CD14-positive monocyte (primary cell): Measurements from ENCODE around the gene NR6A1. TPM values are rescaled to one million over a fixed set of nuclear protein-coding genes. Genes with fewer than 3 reads are reported as not detected.

Source experiments
- DNase-seq, 3 donors: peaks; one replicate each; pipeline ENCODE4 v3.0.0-alpha.2; 2011 to 2022
- H2AFZ ChIP-seq: 2 replicates; pipeline ENCODE4 v1.6.0; 2012; ENCODE audit warnings: mild to moderate bottlenecking, low read depth, low read length, inconsistent platforms; ENCODE audit not compliant: insufficient read depth, poor library complexity, severe bottlenecking
- H3K27ac ChIP-seq, 2 donors: 1 replicate in 1 of 2; 2 replicates in 1 of 2; pipeline ENCODE4 v1.5.1; 2012 to 2013; ENCODE audit warnings: low read length in 2 of 2, control low read depth in 1 of 2, inconsistent platforms in 1 of 2, low read depth in 1 of 2, mild to moderate bottlenecking in 1 of 2
- H3K27me3 ChIP-seq, 2 donors: one replicate each; pipeline versions ENCODE4 v1.6.0 to v1.6.1; 2011 to 2013; ENCODE audit warnings: low read length in 2 of 2; ENCODE audit not compliant: control insufficient read depth in 2 of 2, insufficient read depth in 2 of 2
- H3K36me3 ChIP-seq, 2 donors: replicated peaks in 1 of 2; 1 replicate in 1 of 2; 2 replicates in 1 of 2; pipeline versions ENCODE4 v1.5.1 to v1.6.1; 2012 to 2013; ENCODE audit warnings: low read length in 2 of 2, control low read depth in 1 of 2, inconsistent platforms in 1 of 2, mild to moderate bottlenecking in 1 of 2; ENCODE audit not compliant: insufficient read depth in 2 of 2, control insufficient read depth in 1 of 2
- H3K4me1 ChIP-seq, 2 donors: 1 replicate in 1 of 2; 2 replicates in 1 of 2; pipeline versions ENCODE4 v1.5.1 to v1.6.1; 2012 to 2013; ENCODE audit warnings: low read length in 2 of 2, control low read depth in 1 of 2, inconsistent platforms in 1 of 2, mild to moderate bottlenecking in 1 of 2, moderate library complexity in 1 of 2; ENCODE audit not compliant: insufficient read depth in 2 of 2, control insufficient read depth in 1 of 2
- H3K4me2 ChIP-seq: replicated peaks from 2 replicates; pipeline ENCODE3; 2012; ENCODE audit warnings: low read length, moderate library complexity, mild to moderate bottlenecking; ENCODE audit not compliant: poor library complexity, severe bottlenecking; ENCODE audit errors: extremely low read depth
- H3K4me3 ChIP-seq, 3 experiments: fragments of 200-600 bp in 1 of 3; sonication (generic) in 1 of 3; replicated peaks in 1 of 3; 1 replicate in 2 of 3; 2 replicates in 1 of 3; pipeline ENCODE4 v1.5.1; 2011 to 2013; ENCODE audit warnings: low read length in 3 of 3, mild to moderate bottlenecking in 3 of 3, control low read depth in 2 of 3, low read depth in 2 of 3, inconsistent platforms in 1 of 3, moderate library complexity in 1 of 3
- H3K79me2 ChIP-seq: 2 replicates; pipeline ENCODE4 v1.6.0; 2012; ENCODE audit warnings: mild to moderate bottlenecking, control low read depth, inconsistent platforms, low read length, moderate library complexity; ENCODE audit not compliant: insufficient read depth
- H3K9ac ChIP-seq: 2 replicates; pipeline ENCODE4 v1.6.0; 2017; ENCODE audit warnings: low read length, mild to moderate bottlenecking; ENCODE audit not compliant: insufficient read depth, poor library complexity, severe bottlenecking
- H3K9me3 ChIP-seq, 2 donors: replicated peaks in 1 of 2; 1 replicate in 1 of 2; 2 replicates in 1 of 2; pipeline versions ENCODE4 v1.5.1 to v1.6.1; 2012 to 2013; ENCODE audit warnings: low read length in 2 of 2, control low read depth in 1 of 2; ENCODE audit not compliant: control insufficient read depth in 1 of 2, insufficient read depth in 1 of 2
- H4K20me1 ChIP-seq: 2 replicates; pipeline ENCODE4 v1.6.0; 2012; ENCODE audit warnings: mild to moderate bottlenecking, low read length, control low read depth, moderate library complexity; ENCODE audit not compliant: insufficient read depth
- H3K27ac Mint-ChIP-seq, 7 donors: one replicate each; pipeline ENCODE4 v1.8.0; 2020; ENCODE audit warnings: mild to moderate bottlenecking in 7 of 7, mixed read lengths in 7 of 7, moderate library complexity in 6 of 7, inconsistent platforms in 2 of 7
- H3K27me3 Mint-ChIP-seq, 3 donors: one replicate each; pipeline ENCODE4 v1.8.0; 2021 to 2022; ENCODE audit warnings: low read depth in 3 of 3, mild to moderate bottlenecking in 3 of 3, mixed read lengths in 3 of 3, moderate library complexity in 3 of 3, inconsistent platforms in 1 of 3
- H3K36me3 Mint-ChIP-seq, 2 donors: one replicate each; pipeline ENCODE4 v1.8.0; 2020; ENCODE audit warnings: mixed read lengths in 2 of 2, inconsistent platforms in 1 of 2, mild to moderate bottlenecking in 1 of 2
- H3K4me1 Mint-ChIP-seq: one replicate; pipeline ENCODE4 v1.8.0; 2020; ENCODE audit warnings: mild to moderate bottlenecking, mixed read lengths
- H3K4me3 Mint-ChIP-seq, 2 donors: one replicate each; pipeline ENCODE4 v1.8.0; 2020; ENCODE audit warnings: mild to moderate bottlenecking in 2 of 2, mixed read lengths in 2 of 2, moderate library complexity in 1 of 2
- H3K9me3 Mint-ChIP-seq, 7 donors: one replicate each; pipeline ENCODE4 v1.8.0; 2020 to 2022; ENCODE audit warnings: mixed read lengths in 7 of 7, mild to moderate bottlenecking in 6 of 7, moderate library complexity in 6 of 7, inconsistent platforms in 2 of 7
- CTCF ChIP-seq: fragments of 200-600 bp; IDR thresholded peaks from one replicate; pipeline ENCODE4 v1.8.0; 2022; ENCODE audit warnings: antibody characterized with exemption, mild to moderate bottlenecking
- WGBS: methylation state at CpG from one replicate; pipeline ENCODE4 v1.1.5; 2013; ENCODE audit warnings: missing lambda C conversion rate; ENCODE audit not compliant: insufficient coverage; 5-methylcytosine and 5-hydroxymethylcytosine counted together
- intact Hi-C, 2 donors: fragments of 100-400 bp; cut with micrococcal nuclease; formaldehyde crosslinking; loops; one replicate each; pipeline versions ENCODE4 v1.15.0 to v1.15.1; 2023
- polyA plus RNA-seq, 3 donors: library from polyadenylated mRNA; depleted of rRNA in 1 of 3; unstranded in 2 of 3; stranded (reverse) in 1 of 3; fragments of 300-500 nt in 2 of 3; fragments of >200 nt in 1 of 3; fragmentation: Illumina TruSeq in 2 of 3; gene quantifications; 1 replicate in 2 of 3; 2 replicates in 1 of 3; pipeline ENCODE4 v1.2.3, GENCODE V29; 2012 to 2021

Gene NR6A1
- polyA plus RNA-seq, 3 donors, result 0.15 to 2.9 (median 0.28) TPM

- Mint-ChIP-seq H3K9me3 (no peaks in the 10 kb centered on the region), H3K4me1 (peaks cover 20% of the 10 kb centered on the region), H3K36me3 (no peaks in the 10 kb centered on the region), H3K27me3 (no peaks in the 10 kb centered on the region), H3K27ac (no peak overlapping the region), H3K4me3 (no peak overlapping the region)
- intact Hi-C loops, result no loop called here
- H3K36me3 ChIP-seq, result no peaks in the 10 kb centered on the region
- no peak overlapping the region for H3K4me3 ChIP-seq
- H3K27me3 ChIP-seq, result no peaks in the 10 kb centered on the region
- H3K4me1 ChIP-seq, result peaks cover 4 to 7% of the 10 kb centered on the region in 2 donors
- H4K20me1 ChIP-seq, result no peaks in the 10 kb centered on the region
- H3K27ac ChIP-seq, result no peak overlapping the region
- H3K9ac ChIP-seq, result no peak overlapping the region
- DNase-seq, result no peak
- H3K79me2 ChIP-seq, result no peaks in the 10 kb centered on the region
- no peak for TF ChIP-seq CTCF
- no peak overlapping the region for H2AFZ ChIP-seq
- H3K4me2 ChIP-seq, result no peak overlapping the region
- H3K9me3 ChIP-seq, result no peaks in the 10 kb centered on the region
- WGBS, result 50% methylated on average over 2 of the region's 3 CpGs
These were observed 75.0 kb downstream of the NR6A1 start for GRCh38 chr9:124696101-124696500.

- no peak for DNase-seq
- H3K79me2 ChIP-seq, result no peaks in the 10 kb centered on the region
- intact Hi-C loops, result no loop called here
- no peaks in the 10 kb centered on the region for H3K36me3 Mint-ChIP-seq
- H3K27me3 ChIP-seq, result no peaks in the 10 kb centered on the region
- TF ChIP-seq CTCF, result no peak
- H3K9me3 ChIP-seq, result no peaks in the 10 kb centered on the region
- no peak overlapping the region for H3K9ac ChIP-seq
- H3K4me3 Mint-ChIP-seq, result no peak overlapping the region
- no peaks in the 10 kb centered on the region for H3K27me3 Mint-ChIP-seq
- H2AFZ ChIP-seq, result no peak overlapping the region
- peaks cover 20% of the 10 kb centered on the region for H3K4me1 Mint-ChIP-seq
- no peak overlapping the region for H3K27ac ChIP-seq
- no peak overlapping the region for H3K4me3 ChIP-seq
- no peak overlapping the region for H3K27ac Mint-ChIP-seq
- no peaks in the 10 kb centered on the region for H3K9me3 Mint-ChIP-seq
- 100% methylated on average over 2 of the region's 16 CpGs for WGBS
- no peaks in the 10 kb centered on the region for H3K36me3 ChIP-seq
- H3K4me2 ChIP-seq, result no peak overlapping the region
- H4K20me1 ChIP-seq, result no peaks in the 10 kb centered on the region
- H3K4me1 ChIP-seq, result peaks cover 4 to 7% of the 10 kb centered on the region in 2 donors
These were observed 75.7 kb downstream of the NR6A1 start for GRCh38 chr9:124695280-124695890.
